ENCODE data around the gene MAVS.
A peak's percentile ranks its signal among the peaks of the same experiment; 100 is the strongest.

Gene MAVS

GRCh38 chr20:3861191-3861590, 14.6 kb downstream of the MAVS start:
- peaks cover 93% of the 10 kb centered on the region for H3K36me3 ChIP-seq (ENCODE audit: control insufficient read depth, insufficient read depth, low read length, severe bottlenecking)

GRCh38 chr20:3862333-3862732, 15.7 kb downstream of the MAVS start:
- Histone ChIP-seq H3K9ac (ENCODE audit: low read length) (no peak overlapping the region), H3K4me1 (ENCODE audit: control insufficient read depth, insufficient read depth, low read length) (no peaks in the 10 kb centered on the region), H3K9me3 (ENCODE audit: control insufficient read depth, low read length) (no peaks in the 10 kb centered on the region), H3K36me3 (ENCODE audit: control insufficient read depth, insufficient read depth, low read length, severe bottlenecking) (peaks cover 95% of the 10 kb centered on the region), H3K4me3 (ENCODE audit: low read length) (no peak overlapping the region), H3K27me3 (replicated peaks; ENCODE audit: control insufficient read depth, insufficient read depth, low read length) (no peaks in the 10 kb centered on the region)
- no peak for DNase-seq (ENCODE audit: low read depth)

More at GRCh38 chr20:3861191-3861590, 14.6 kb downstream of the MAVS start:
- Histone ChIP-seq H3K9me3 (ENCODE audit: control insufficient read depth, low read length) (no peaks in the 10 kb centered on the region), H3K9ac (ENCODE audit: low read length) (no peak overlapping the region), H3K4me3 (ENCODE audit: low read length) (no peak overlapping the region), H3K4me1 (ENCODE audit: control insufficient read depth, insufficient read depth, low read length) (no peaks in the 10 kb centered on the region), H3K27me3 (replicated peaks; ENCODE audit: control insufficient read depth, insufficient read depth, low read length) (no peaks in the 10 kb centered on the region)
- DNase-seq (ENCODE audit: low read depth), result no peak

- DNase-seq (ENCODE audit: low read depth), result no peak
- H3K36me3 ChIP-seq (ENCODE audit: control insufficient read depth, insufficient read depth, low read length, severe bottlenecking), result peaks cover 95% of the 10 kb centered on the region
- no peaks in the 10 kb centered on the region for H3K27me3 ChIP-seq (replicated peaks; ENCODE audit: control insufficient read depth, insufficient read depth, low read length)
- H3K9me3 ChIP-seq (ENCODE audit: control insufficient read depth, low read length), result no peaks in the 10 kb centered on the region
- no peak overlapping the region for H3K4me3 ChIP-seq (ENCODE audit: low read length)
- H3K4me1 ChIP-seq (ENCODE audit: control insufficient read depth, insufficient read depth, low read length), result no peaks in the 10 kb centered on the region
- no peak overlapping the region for H3K9ac ChIP-seq (ENCODE audit: low read length)
These were observed 16.7 kb downstream of the MAVS start for GRCh38 chr20:3863317-3863716.

GRCh38 chr20:3864518-3864917, 17.9 kb downstream of the MAVS start:
- Histone ChIP-seq H3K36me3 (ENCODE audit: control insufficient read depth, insufficient read depth, low read length, severe bottlenecking) (peaks cover 89% of the 10 kb centered on the region), H3K4me3 (ENCODE audit: low read length) (no peak overlapping the region), H3K4me1 (ENCODE audit: control insufficient read depth, insufficient read depth, low read length) (no peaks in the 10 kb centered on the region), H3K9me3 (ENCODE audit: control insufficient read depth, low read length) (no peaks in the 10 kb centered on the region), H3K9ac (ENCODE audit: low read length) (no peak overlapping the region), H3K27me3 (replicated peaks; ENCODE audit: control insufficient read depth, insufficient read depth, low read length) (no peaks in the 10 kb centered on the region)
- no peak for DNase-seq (ENCODE audit: low read depth)

GRCh38 chr20:3865152-3865886, 18.7 kb downstream of the MAVS start:
- Histone ChIP-seq H3K4me3 (ENCODE audit: low read length) (no peak overlapping the region), H3K36me3 (ENCODE audit: control insufficient read depth, insufficient read depth, low read length, severe bottlenecking) (peaks cover 88% of the 10 kb centered on the region), H3K27me3 (replicated peaks; ENCODE audit: control insufficient read depth, insufficient read depth, low read length) (no peaks in the 10 kb centered on the region), H3K4me1 (ENCODE audit: control insufficient read depth, insufficient read depth, low read length) (peaks cover 6% of the 10 kb centered on the region), H3K9ac (ENCODE audit: low read length) (no peak overlapping the region), H3K9me3 (ENCODE audit: control insufficient read depth, low read length) (no peaks in the 10 kb centered on the region)
- no peak for DNase-seq (ENCODE audit: low read depth)

GRCh38 chr20:3865887-3866407, 19.3 kb downstream of the MAVS start:
- Histone ChIP-seq H3K36me3 (ENCODE audit: control insufficient read depth, insufficient read depth, low read length, severe bottlenecking) (peaks cover 83% of the 10 kb centered on the region), H3K9ac (ENCODE audit: low read length) (no peak overlapping the region), H3K4me1 (ENCODE audit: control insufficient read depth, insufficient read depth, low read length) (peaks cover 6% of the 10 kb centered on the region), H3K9me3 (ENCODE audit: control insufficient read depth, low read length) (no peaks in the 10 kb centered on the region), H3K4me3 (ENCODE audit: low read length) (no peak overlapping the region), H3K27me3 (replicated peaks; ENCODE audit: control insufficient read depth, insufficient read depth, low read length) (no peaks in the 10 kb centered on the region)
- no peak for DNase-seq (ENCODE audit: low read depth)

- Histone ChIP-seq H3K9ac (ENCODE audit: low read length) (no peak overlapping the region), H3K27me3 (replicated peaks; ENCODE audit: control insufficient read depth, insufficient read depth, low read length) (no peaks in the 10 kb centered on the region), H3K4me3 (ENCODE audit: low read length) (no peak overlapping the region), H3K9me3 (ENCODE audit: control insufficient read depth, low read length) (no peaks in the 10 kb centered on the region), H3K4me1 (ENCODE audit: control insufficient read depth, insufficient read depth, low read length) (peaks cover 10% of the 10 kb centered on the region), H3K36me3 (ENCODE audit: control insufficient read depth, insufficient read depth, low read length, severe bottlenecking) (peaks cover 82% of the 10 kb centered on the region)
- DNase-seq (ENCODE audit: low read depth), result no peak
These were observed 19.8 kb downstream of the MAVS start for GRCh38 chr20:3866464-3866863.

GRCh38 chr20:3867802-3868201, 21.2 kb downstream of the MAVS start:
- H3K9me3 ChIP-seq (ENCODE audit: control insufficient read depth, low read length), result no peaks in the 10 kb centered on the region

GRCh38 chr20:3869839-3870634, 23.4 kb downstream of the MAVS start:
- Histone ChIP-seq H3K4me1 (ENCODE audit: control insufficient read depth, insufficient read depth, low read length) (peaks cover 23% of the 10 kb centered on the region), H3K36me3 (ENCODE audit: control insufficient read depth, insufficient read depth, low read length, severe bottlenecking) (peaks cover 65% of the 10 kb centered on the region), H3K4me3 (ENCODE audit: low read length) (no peak overlapping the region), H3K9ac (ENCODE audit: low read length) (no peak overlapping the region), H3K9me3 (ENCODE audit: control insufficient read depth, low read length) (no peaks in the 10 kb centered on the region), H3K27me3 (replicated peaks; ENCODE audit: control insufficient read depth, insufficient read depth, low read length) (no peaks in the 10 kb centered on the region)
- DNase-seq (ENCODE audit: low read depth), result no peak

More at GRCh38 chr20:3867802-3868201, 21.2 kb downstream of the MAVS start:
- Histone ChIP-seq H3K4me1 (ENCODE audit: control insufficient read depth, insufficient read depth, low read length) (peaks cover 12% of the 10 kb centered on the region), H3K4me3 (ENCODE audit: low read length) (no peak overlapping the region), H3K27me3 (replicated peaks; ENCODE audit: control insufficient read depth, insufficient read depth, low read length) (no peaks in the 10 kb centered on the region), H3K9ac (ENCODE audit: low read length) (no peak overlapping the region), H3K36me3 (ENCODE audit: control insufficient read depth, insufficient read depth, low read length, severe bottlenecking) (peaks cover 79% of the 10 kb centered on the region)
- no peak for DNase-seq (ENCODE audit: low read depth)

- H3K9ac ChIP-seq (ENCODE audit: low read length), result no peak overlapping the region
- DNase-seq (ENCODE audit: low read depth), result peak; percentile 73
- no peaks in the 10 kb centered on the region for H3K27me3 ChIP-seq (replicated peaks; ENCODE audit: control insufficient read depth, insufficient read depth, low read length)
- H3K4me3 ChIP-seq (ENCODE audit: low read length), result no peak overlapping the region
- H3K9me3 ChIP-seq (ENCODE audit: control insufficient read depth, low read length), result no peaks in the 10 kb centered on the region
- peaks cover 49% of the 10 kb centered on the region for H3K36me3 ChIP-seq (ENCODE audit: control insufficient read depth, insufficient read depth, low read length, severe bottlenecking)
- peaks cover 23% of the 10 kb centered on the region for H3K4me1 ChIP-seq (ENCODE audit: control insufficient read depth, insufficient read depth, low read length)
These were observed 25.1 kb downstream of the MAVS start for GRCh38 chr20:3871550-3872265.

- Histone ChIP-seq H3K36me3 (ENCODE audit: control insufficient read depth, insufficient read depth, low read length, severe bottlenecking) (peaks cover 33% of the 10 kb centered on the region), H3K9ac (ENCODE audit: low read length) (no peak overlapping the region), H3K9me3 (ENCODE audit: control insufficient read depth, low read length) (no peaks in the 10 kb centered on the region), H3K4me1 (ENCODE audit: control insufficient read depth, insufficient read depth, low read length) (peaks cover 23% of the 10 kb centered on the region), H3K4me3 (ENCODE audit: low read length) (no peak overlapping the region), H3K27me3 (replicated peaks; ENCODE audit: control insufficient read depth, insufficient read depth, low read length) (no peaks in the 10 kb centered on the region)
- DNase-seq (ENCODE audit: low read depth), result no peak
These were observed 26.9 kb downstream of the MAVS start for GRCh38 chr20:3873507-3873906.
